ENCODE data around the gene RAB3GAP2. TPM values are rescaled to one million over a fixed set of nuclear protein-coding genes. Genes with fewer than 3 reads are reported as not detected.
A peak's percentile ranks its signal among the peaks of the same experiment; 100 is the strongest.
"Not testable (repeated sequence)": the region's sequence is repeated elsewhere in the genome, so short reads cannot be mapped to it uniquely, and the experiment has no call there.

Gene RAB3GAP2
- total RNA-seq, 1 experiment from 2014 or later = 64.3 TPM

DNA sequence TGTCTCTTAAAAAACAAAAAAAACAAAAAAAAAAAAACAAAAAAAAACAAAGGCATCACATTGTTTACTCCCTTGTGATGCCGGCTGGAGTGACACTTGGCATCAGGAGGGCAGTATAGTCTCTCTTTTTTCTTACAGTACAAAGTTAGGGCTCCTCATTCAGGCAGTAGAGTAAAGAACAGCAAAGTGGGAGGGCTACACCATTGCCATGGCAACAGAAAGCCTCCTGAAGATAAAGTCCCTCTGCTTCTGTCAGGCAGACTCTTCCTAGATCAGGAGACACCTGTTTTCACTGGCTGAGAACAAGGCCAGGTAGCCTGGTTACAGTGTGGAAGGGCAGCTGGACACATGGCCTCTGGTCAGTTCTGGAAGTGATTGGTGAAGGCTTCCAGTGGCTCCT is 41.3 kb upstream of the RAB3GAP2 start:
- POLR2A ChIA-PET = no interaction called here
- DNase-seq (ENCODE audit: low spot score) (no peak), ATAC-seq (peak; percentile 71)
- H3K27ac Mint-ChIP-seq = no peak overlapping the region
- CTCF ChIA-PET = interaction anchor here (0.7 kb wide), 1 partner anchor 15 kb away, joined by 3 read pairs; no protein-coding TSS in a partner anchor
- TF ChIP-seq FOXK1 (CRISPR knock-in tag; IDR thresholded peaks at IDR 0.05) (no peak), TEAD4 (CRISPR knock-in tag; IDR thresholded peaks at IDR 0.05) (no peak), ATF1 (CRISPR knock-in tag; IDR thresholded peaks at IDR 0.05) (no peak), MXD4 (CRISPR knock-in tag; IDR thresholded peaks at IDR 0.05; ENCODE audit: borderline replicate concordance) (no peak), ESRRA (CRISPR knock-in tag; IDR thresholded peaks at IDR 0.05; ENCODE audit: borderline replicate concordance) (no peak), PRRX2 (CRISPR knock-in tag; IDR thresholded peaks at IDR 0.05) (no peak), EMX1 (CRISPR knock-in tag; IDR thresholded peaks at IDR 0.05) (no peak), ZNF532 (CRISPR knock-in tag; IDR thresholded peaks at IDR 0.05; ENCODE audit: borderline replicate concordance) (no peak), SOX15 (CRISPR knock-in tag; IDR thresholded peaks at IDR 0.05) (no peak), USF2 (CRISPR knock-in tag; IDR thresholded peaks at IDR 0.05) (no peak), MYBL2 (CRISPR knock-in tag; IDR thresholded peaks at IDR 0.05) (no peak), CBFB (CRISPR knock-in tag; IDR thresholded peaks at IDR 0.05; ENCODE audit: low read depth) (no peak), ZBTB43 (CRISPR knock-in tag; IDR thresholded peaks at IDR 0.05) (no peak), OVOL2 (CRISPR knock-in tag; IDR thresholded peaks at IDR 0.05; ENCODE audit: borderline replicate concordance) (no peak), KAT7 (CRISPR knock-in tag; IDR thresholded peaks at IDR 0.05; ENCODE audit: borderline replicate concordance) (no peak)
- TF ChIP-seq, protein P1, sequence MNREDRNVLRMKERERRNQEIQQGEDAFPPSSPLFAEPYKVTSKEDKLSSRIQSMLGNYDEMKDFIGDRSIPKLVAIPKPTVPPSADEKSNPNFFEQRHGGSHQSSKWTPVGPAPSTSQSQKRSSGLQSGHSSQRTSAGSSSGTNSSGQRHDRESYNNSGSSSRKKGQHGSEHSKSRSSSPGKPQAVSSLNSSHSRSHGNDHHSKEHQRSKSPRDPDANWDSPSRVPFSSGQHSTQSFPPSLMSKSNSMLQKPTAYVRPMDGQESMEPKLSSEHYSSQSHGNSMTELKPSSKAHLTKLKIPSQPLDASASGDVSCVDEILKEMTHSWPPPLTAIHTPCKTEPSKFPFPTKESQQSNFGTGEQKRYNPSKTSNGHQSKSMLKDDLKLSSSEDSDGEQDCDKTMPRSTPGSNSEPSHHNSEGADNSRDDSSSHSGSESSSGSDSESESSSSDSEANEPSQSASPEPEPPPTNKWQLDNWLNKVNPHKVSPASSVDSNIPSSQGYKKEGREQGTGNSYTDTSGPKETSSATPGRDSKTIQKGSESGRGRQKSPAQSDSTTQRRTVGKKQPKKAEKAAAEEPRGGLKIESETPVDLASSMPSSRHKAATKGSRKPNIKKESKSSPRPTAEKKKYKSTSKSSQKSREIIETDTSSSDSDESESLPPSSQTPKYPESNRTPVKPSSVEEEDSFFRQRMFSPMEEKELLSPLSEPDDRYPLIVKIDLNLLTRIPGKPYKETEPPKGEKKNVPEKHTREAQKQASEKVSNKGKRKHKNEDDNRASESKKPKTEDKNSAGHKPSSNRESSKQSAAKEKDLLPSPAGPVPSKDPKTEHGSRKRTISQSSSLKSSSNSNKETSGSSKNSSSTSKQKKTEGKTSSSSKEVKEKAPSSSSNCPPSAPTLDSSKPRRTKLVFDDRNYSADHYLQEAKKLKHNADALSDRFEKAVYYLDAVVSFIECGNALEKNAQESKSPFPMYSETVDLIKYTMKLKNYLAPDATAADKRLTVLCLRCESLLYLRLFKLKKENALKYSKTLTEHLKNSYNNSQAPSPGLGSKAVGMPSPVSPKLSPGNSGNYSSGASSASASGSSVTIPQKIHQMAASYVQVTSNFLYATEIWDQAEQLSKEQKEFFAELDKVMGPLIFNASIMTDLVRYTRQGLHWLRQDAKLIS (CRISPR knock-in tag; IDR thresholded peaks at IDR 0.05; ENCODE audit: borderline replicate concordance) = no peak
- TF ChIP-seq, protein P2, sequence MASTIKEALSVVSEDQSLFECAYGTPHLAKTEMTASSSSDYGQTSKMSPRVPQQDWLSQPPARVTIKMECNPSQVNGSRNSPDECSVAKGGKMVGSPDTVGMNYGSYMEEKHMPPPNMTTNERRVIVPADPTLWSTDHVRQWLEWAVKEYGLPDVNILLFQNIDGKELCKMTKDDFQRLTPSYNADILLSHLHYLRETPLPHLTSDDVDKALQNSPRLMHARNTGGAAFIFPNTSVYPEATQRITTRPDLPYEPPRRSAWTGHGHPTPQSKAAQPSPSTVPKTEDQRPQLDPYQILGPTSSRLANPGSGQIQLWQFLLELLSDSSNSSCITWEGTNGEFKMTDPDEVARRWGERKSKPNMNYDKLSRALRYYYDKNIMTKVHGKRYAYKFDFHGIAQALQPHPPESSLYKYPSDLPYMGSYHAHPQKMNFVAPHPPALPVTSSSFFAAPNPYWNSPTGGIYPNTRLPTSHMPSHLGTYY (CRISPR knock-in tag; IDR thresholded peaks at IDR 0.05) = no peak
- TF ChIP-seq, protein P3, sequence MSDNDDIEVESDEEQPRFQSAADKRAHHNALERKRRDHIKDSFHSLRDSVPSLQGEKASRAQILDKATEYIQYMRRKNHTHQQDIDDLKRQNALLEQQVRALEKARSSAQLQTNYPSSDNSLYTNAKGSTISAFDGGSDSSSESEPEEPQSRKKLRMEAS (CRISPR knock-in tag; IDR thresholded peaks at IDR 0.05) = no peak
- TF ChIP-seq, protein P4, sequence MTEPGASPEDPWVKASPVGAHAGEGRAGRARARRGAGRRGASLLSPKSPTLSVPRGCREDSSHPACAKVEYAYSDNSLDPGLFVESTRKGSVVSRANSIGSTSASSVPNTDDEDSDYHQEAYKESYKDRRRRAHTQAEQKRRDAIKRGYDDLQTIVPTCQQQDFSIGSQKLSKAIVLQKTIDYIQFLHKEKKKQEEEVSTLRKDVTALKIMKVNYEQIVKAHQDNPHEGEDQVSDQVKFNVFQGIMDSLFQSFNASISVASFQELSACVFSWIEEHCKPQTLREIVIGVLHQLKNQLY (CRISPR knock-in tag; IDR thresholded peaks at IDR 0.05) = no peak
- H3K4me3 Mint-ChIP-seq = no peak overlapping the region
- no peaks in the 10 kb centered on the region for H3K36me3 Mint-ChIP-seq
- H3K9me3 Mint-ChIP-seq = peaks cover 7% of the 10 kb centered on the region; the same call in 1 of the 2 replicates
- no peaks in the 10 kb centered on the region; the same call in 1 of the 2 replicates for H3K27me3 Mint-ChIP-seq (ENCODE audit: low read depth)
- H3K4me1 Mint-ChIP-seq = peaks cover 6% of the 10 kb centered on the region

DNA sequence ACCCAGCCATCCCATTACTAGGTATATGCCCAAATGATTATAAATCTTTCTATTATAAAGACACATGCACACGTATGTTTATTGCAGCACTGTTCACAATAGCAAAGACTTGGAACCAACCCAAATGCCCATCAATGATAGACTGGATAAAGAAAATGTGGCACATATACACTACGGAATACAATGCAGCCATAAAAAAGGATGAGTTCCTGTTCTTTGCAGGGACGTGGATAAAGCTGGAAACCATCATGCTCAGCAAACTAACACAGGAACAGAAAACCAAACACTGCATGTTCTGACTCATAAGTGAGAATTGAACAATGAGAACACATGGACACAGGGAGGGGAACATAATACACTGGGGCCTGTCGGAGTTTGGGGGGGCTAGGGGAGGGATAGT is 37.9 kb upstream of the RAB3GAP2 start:
- H3K4me1 Mint-ChIP-seq; H3K36me3 Mint-ChIP-seq; ATAC-seq; POLR2A ChIA-PET; H3K4me3 Mint-ChIP-seq; H3K27ac Mint-ChIP-seq; H3K27me3 Mint-ChIP-seq (ENCODE audit: low read depth); DNase-seq (ENCODE audit: low spot score): not testable (repeated sequence)
- CTCF ChIA-PET = interaction anchor here (1.1 kb wide), 1 partner anchor 14 kb away, joined by 3 read pairs; no protein-coding TSS in a partner anchor
- peaks cover 13% of the 10 kb centered on the region for H3K9me3 Mint-ChIP-seq
